DND-41 (cell line): ENCODE results near the gene BRCA1.
"Not testable (repeated sequence)": the region's sequence is repeated elsewhere in the genome, so short reads cannot be mapped to it uniquely, and the experiment has no call there.

Experiments used
- CTCF ChIP-seq: IDR thresholded peaks from 2 replicates; pipeline ENCODE4 v1.5.1; 2012; ENCODE audit warnings: borderline replicate concordance, low read length, moderate library complexity, mild to moderate bottlenecking; ENCODE audit not compliant: poor library complexity, severe bottlenecking; ENCODE audit errors: extremely low read depth
- EZH2 ChIP-seq: IDR thresholded peaks from 3 replicates; pipeline ENCODE4 v1.6.1; 2012; ENCODE audit warnings: borderline replicate concordance, low read depth, mild to moderate bottlenecking, moderate library complexity, low read length, inconsistent platforms; ENCODE audit not compliant: severe bottlenecking

DNA sequence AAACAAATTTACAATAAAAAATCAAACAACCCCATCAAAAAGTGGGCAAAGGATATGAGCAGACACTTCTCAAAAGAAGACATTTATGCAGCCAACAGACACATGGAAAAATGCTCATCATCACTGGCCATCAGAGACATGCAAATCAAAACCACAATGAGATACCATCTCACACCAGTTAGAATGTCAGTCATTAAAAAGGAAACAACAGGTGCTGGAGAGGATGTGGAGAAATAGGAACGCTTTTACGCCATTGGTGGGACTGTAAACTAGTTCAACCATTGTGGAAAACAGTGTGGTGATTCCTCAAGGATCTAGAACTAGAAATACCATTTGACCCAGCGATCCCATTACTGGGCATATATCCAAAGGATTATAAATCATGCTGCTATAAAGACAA lies 11.4 kb upstream of the BRCA1 start:
- not testable (repeated sequence) for TF ChIP-seq CTCF, EZH2
